ENCODE measurements around the gene TCEAL9. TPM values are rescaled to one million over a fixed set of nuclear protein-coding genes. Genes with fewer than 3 reads are reported as not detected.

TCEAL9 gene
- total RNA-seq, 1 donor from 2014 or later: 0.37 TPM

Other genes with a start within 250 kb of the TCEAL9 start
- 4.2 and 5.9 TPM in 2 replicates for gene BEX4, start 141.4 kb upstream of the TCEAL9 start, total RNA-seq
- 22.1 and 23.5 TPM in 2 replicates for gene TCEAL8, start 101.4 kb upstream of the TCEAL9 start, total RNA-seq
- not detected in 2 replicates for gene TCEAL5, start 79.8 kb upstream of the TCEAL9 start, total RNA-seq
- 3.4 and 3.6 TPM in 2 replicates for gene BEX2, start 45.5 kb upstream of the TCEAL9 start, total RNA-seq
- gene TCEAL7, start 26.3 kb upstream of the TCEAL9 start, total RNA-seq: not detected in 2 replicates
- gene BEX3, start 20.0 kb downstream of the TCEAL9 start, total RNA-seq: 3.3 and 4.5 TPM in 2 replicates
- gene RAB40A, start 163.0 kb downstream of the TCEAL9 start, total RNA-seq: 0.16 and 0.21 TPM in 2 replicates
- 3.7 and 4.4 TPM in 2 replicates for gene TCEAL4, start 229.0 kb downstream of the TCEAL9 start, total RNA-seq